GM12875 (cell line): ENCODE results near the gene IMP3.

ENCODE experiments used
- H3K4me3 ChIP-seq: one replicate; pipeline ENCODE4 v1.5.1; 2011; ENCODE audit warnings: low read depth, low read length, control low read depth
- CTCF ChIP-seq: IDR thresholded peaks from 2 replicates; pipeline ENCODE4 v1.5.1; 2011; ENCODE audit warnings: low read depth, mild to moderate bottlenecking, control low read depth, inconsistent platforms, low read length, moderate library complexity, borderline replicate concordance; ENCODE audit not compliant: insufficient read depth

IMP3 gene

GRCh38 chr15:75591655-75592364, 48.2 kb downstream of the IMP3 start:
- no peak for TF ChIP-seq CTCF
- H3K4me3 ChIP-seq: no peak overlapping the region

DNA sequence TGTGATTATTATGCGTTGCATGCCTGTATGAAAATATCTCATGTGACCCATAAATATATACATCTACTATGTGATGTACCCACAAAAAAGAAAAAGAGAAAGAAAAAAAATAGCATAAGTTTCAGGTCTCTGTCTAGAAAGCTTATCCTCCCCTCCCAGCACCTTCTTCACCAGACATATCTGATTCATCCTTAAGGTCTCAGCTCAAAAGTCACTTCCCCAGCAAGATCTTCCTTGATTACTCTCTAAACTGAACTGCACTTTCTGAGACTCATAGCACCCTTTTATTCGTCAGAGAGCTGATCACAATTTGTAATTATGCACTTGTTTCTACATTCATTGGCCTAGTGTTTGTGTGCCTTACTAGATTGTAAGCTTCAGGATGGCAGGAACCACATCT, 49.8 kb downstream of the IMP3 start:
- no peak overlapping the region for H3K4me3 ChIP-seq
- TF ChIP-seq CTCF: no peak
